WERI-Rb-1 (cell line): ENCODE results near the gene IQGAP2.

Source experiments
- DNase-seq: peaks from one replicate; pipeline ENCODE4 v3.0.0-alpha.2; 2020
- H3K27ac ChIP-seq: fragments of 250-450 bp; sonication (Bioruptor Pico); 2 replicates; pipeline ENCODE4 v1.5.1; 2020; ENCODE audit warnings: mild to moderate bottlenecking, moderate library complexity
- H3K27me3 ChIP-seq: fragments of 250-450 bp; sonication (Bioruptor Pico); 2 replicates; pipeline ENCODE4 v1.5.1; 2021; ENCODE audit warnings: mild to moderate bottlenecking, low read depth, moderate library complexity; ENCODE audit not compliant: insufficient read depth, severe bottlenecking
- H3K36me3 ChIP-seq: fragments of 250-450 bp; sonication (Bioruptor Pico); 2 replicates; pipeline ENCODE4 v1.5.1; 2020; ENCODE audit warnings: mild to moderate bottlenecking, moderate library complexity
- H3K4me3 ChIP-seq: 2 replicates; pipeline ENCODE4 v1.5.1; 2011; ENCODE audit warnings: low read depth, mild to moderate bottlenecking, control low read depth, low read length
- H3K9me3 ChIP-seq: fragments of 250-450 bp; sonication (Bioruptor Pico); 2 replicates; pipeline ENCODE4 v1.5.1; 2021; ENCODE audit warnings: mild to moderate bottlenecking, moderate library complexity; ENCODE audit not compliant: severe bottlenecking
- CTCF ChIP-seq: IDR thresholded peaks from 2 replicates; pipeline ENCODE4 v1.5.1; 2011; ENCODE audit warnings: low read depth, mild to moderate bottlenecking, control low read depth, inconsistent platforms, low read length

IQGAP2 gene

DNA sequence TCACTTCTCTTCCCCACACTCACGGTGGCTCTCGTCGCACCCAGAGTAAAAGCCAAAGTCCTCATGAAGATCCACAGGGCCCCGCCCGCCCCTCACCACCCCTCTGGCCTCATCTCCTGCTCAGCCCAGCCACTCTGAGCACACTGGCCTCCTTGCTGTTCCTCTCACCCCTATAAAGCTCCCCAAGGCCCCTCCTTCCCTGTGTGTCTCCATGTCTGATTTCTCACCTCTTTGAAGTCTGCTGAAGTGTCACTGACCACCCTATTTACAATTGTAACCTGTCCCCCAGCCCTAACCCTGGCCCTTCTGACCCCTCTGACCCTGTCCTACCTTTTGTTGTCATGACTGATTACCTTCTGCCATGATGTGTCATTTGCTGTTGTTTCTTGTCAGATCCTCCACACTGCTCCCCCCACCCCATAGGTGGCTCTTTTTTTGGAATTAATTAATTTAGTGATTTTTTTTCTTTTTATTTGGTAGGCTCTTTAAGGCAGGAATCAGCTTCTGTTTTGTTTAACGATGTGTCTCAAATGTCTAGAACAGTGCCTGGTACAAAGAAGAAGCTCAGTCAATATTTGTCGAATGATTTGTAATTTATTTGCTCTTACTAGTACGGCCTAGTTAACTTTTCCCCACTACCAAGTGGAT is 90.2 kb downstream of the IQGAP2 start:
- Histone ChIP-seq H3K27me3 (no peaks in the 10 kb centered on the region), H3K27ac (no peak overlapping the region), H3K9me3 (no peaks in the 10 kb centered on the region), H3K4me3 (no peak overlapping the region), H3K36me3 (no peaks in the 10 kb centered on the region)
- no peak for TF ChIP-seq CTCF
- DNase-seq: no peak

DNA sequence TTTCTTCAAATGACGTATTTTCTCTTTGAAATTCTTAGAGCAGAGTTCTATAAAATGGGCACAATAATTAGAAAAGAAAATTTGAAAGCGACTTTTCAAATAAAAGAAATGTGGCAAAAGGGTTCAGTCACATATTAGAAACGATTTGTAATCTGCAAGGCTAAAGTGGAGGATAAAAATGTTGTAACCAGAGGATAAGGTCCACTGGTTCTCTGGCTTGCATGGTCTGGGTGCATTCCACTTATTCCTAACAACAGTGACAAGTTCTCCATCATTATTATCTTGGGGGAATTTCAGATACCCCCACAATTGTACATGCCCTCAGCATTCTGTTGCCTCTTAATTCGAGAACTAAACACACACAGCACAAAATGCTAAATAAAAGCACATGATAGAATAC is 91.1 kb downstream of the IQGAP2 start:
- no peaks in the 10 kb centered on the region for H3K9me3 ChIP-seq
- no peak for DNase-seq
- H3K36me3 ChIP-seq: no peaks in the 10 kb centered on the region
- TF ChIP-seq CTCF: no peak
- H3K27me3 ChIP-seq: no peaks in the 10 kb centered on the region
- no peak overlapping the region for H3K27ac ChIP-seq
- H3K4me3 ChIP-seq: no peak overlapping the region

DNA sequence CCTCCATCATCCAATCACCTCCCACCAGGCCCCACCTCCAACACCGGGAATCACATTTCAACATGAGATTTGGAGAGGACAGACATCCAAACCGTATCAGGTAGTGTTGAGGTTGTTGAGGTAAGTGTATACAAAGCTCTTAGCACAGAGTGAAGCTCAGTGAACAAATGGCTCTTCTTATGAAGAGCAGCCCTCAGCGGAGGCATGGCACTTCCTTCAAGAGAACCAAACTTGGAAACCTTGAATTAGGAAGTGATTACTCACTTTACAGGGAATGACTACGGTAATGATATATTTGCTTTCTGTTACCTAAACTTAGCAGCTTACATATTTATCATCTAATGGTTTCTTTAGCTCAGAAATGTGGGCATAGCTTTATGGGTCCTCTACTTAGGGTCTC is 92.8 kb downstream of the IQGAP2 start:
- Histone ChIP-seq H3K27me3 (no peaks in the 10 kb centered on the region), H3K4me3 (no peak overlapping the region), H3K36me3 (no peaks in the 10 kb centered on the region), H3K9me3 (no peaks in the 10 kb centered on the region), H3K27ac (no peak overlapping the region)
- TF ChIP-seq CTCF: no peak
- no peak for DNase-seq

- Histone ChIP-seq H3K27me3 (no peaks in the 10 kb centered on the region), H3K36me3 (no peaks in the 10 kb centered on the region), H3K9me3 (no peaks in the 10 kb centered on the region)
These were observed 94.0 kb downstream of the IQGAP2 start for GRCh38 chr5:76497065-76497460.

GRCh38 chr5:76497986-76498717 is 95.1 kb downstream of the IQGAP2 start:
- no peak for TF ChIP-seq CTCF
- DNase-seq: no peak
- Histone ChIP-seq H3K9me3 (no peaks in the 10 kb centered on the region), H3K27me3 (no peaks in the 10 kb centered on the region), H3K4me3 (no peak overlapping the region), H3K27ac (no peak overlapping the region), H3K36me3 (no peaks in the 10 kb centered on the region)

More at GRCh38 chr5:76497065-76497460, 94.0 kb downstream of the IQGAP2 start:
- Histone ChIP-seq H3K27ac (no peak overlapping the region), H3K4me3 (no peak overlapping the region)
- no peak for DNase-seq
- TF ChIP-seq CTCF: no peak
